SK-N-SH (cell line): ENCODE data around the gene PIBF1. TPM values are rescaled to one million over a fixed set of nuclear protein-coding genes. Genes with fewer than 3 reads are reported as not detected.

Experiments
- CTCF ChIA-PET: fragments of 300-600, 350-600 bp; formaldehyde crosslinking; extraction: SDS; loops from one replicate; lab custom pipeline; 2021; lab: Yijun Ruan, JAX
- POLR2A ChIA-PET: fragments of 350-600 bp; sonication (Branson Sonifier 250); formaldehyde crosslinking; extraction: SDS; loops from one replicate; lab custom pipeline; 2020; ENCODE audit warnings: antibody characterized with exemption, inconsistent platforms; lab: Yijun Ruan, JAX
- DNase-seq: peaks from one replicate; pipeline ENCODE4 v3.0.0; 2012
- H2AFZ ChIP-seq: fragments of 200-600 bp; sonication (generic); 2 replicates; pipeline ENCODE4 v1.8.1; 2016; ENCODE audit warnings: antibody characterized with exemption, mild to moderate bottlenecking, low read depth
- H3F3A ChIP-seq: fragments of 200-600 bp; sonication (generic); replicated peaks from 2 replicates; pipeline ENCODE3; 2016; ENCODE audit warnings: antibody characterized with exemption, mild to moderate bottlenecking; ENCODE audit not compliant: insufficient read depth
- H3K27ac ChIP-seq, 2 experiments: fragments of 200-500 bp in 1 of 2; fragments of 200-600 bp in 1 of 2; sonication (Bioruptor generic) in 1 of 2; sonication (generic), shearing (Covaris generic) in 1 of 2; 2 replicates each; pipeline versions ENCODE4 v1.5.1 to v1.6.1; 2014 to 2016; ENCODE audit warnings: low read depth in 2 of 2, inconsistent platforms in 1 of 2, low read length in 1 of 2, mild to moderate bottlenecking in 1 of 2, mixed read lengths in 1 of 2
- H3K27me3 ChIP-seq: fragments of 200-600 bp; sonication (generic), shearing (Covaris generic); 2 replicates; pipeline ENCODE4 v1.6.1; 2016; ENCODE audit warnings: mixed run types; ENCODE audit not compliant: insufficient read depth
- H3K36me3 ChIP-seq, 2 experiments: fragments of 200-500 bp in 1 of 2; fragments of 200-600 bp in 1 of 2; sonication (Bioruptor generic) in 1 of 2; sonication (generic) in 1 of 2; replicated peaks in 1 of 2; 2 replicates each; pipeline versions ENCODE3 to v1.5.1; 2014 to 2016; ENCODE audit warnings: low read length in 1 of 2, mild to moderate bottlenecking in 1 of 2; ENCODE audit not compliant: insufficient read depth in 2 of 2, control insufficient read depth in 1 of 2
- H3K4me1 ChIP-seq, 2 experiments: fragments of 200-500 bp in 1 of 2; fragments of 200-600 bp in 1 of 2; sonication (Bioruptor generic) in 1 of 2; sonication (generic), shearing (Covaris generic) in 1 of 2; 2 replicates each; pipeline versions ENCODE4 v1.5.1 to v1.6.1; 2014 to 2016; ENCODE audit warnings: low read depth in 1 of 2, low read length in 1 of 2, mixed run types in 1 of 2; ENCODE audit not compliant: insufficient read depth in 2 of 2, control insufficient read depth in 1 of 2
- H3K4me2 ChIP-seq: fragments of 200-600 bp; sonication (generic), shearing (Covaris generic); 2 replicates; pipeline ENCODE4 v1.6.1; 2017; ENCODE audit warnings: mixed run types
- H3K4me3 ChIP-seq, 2 experiments: fragments of 200-500 bp in 1 of 2; fragments of 200-600 bp in 1 of 2; sonication (Bioruptor generic) in 1 of 2; sonication (generic), shearing (Covaris generic) in 1 of 2; 2 replicates each; pipeline versions ENCODE4 v1.5.1 to v1.8.1; 2014 to 2016; ENCODE audit warnings: low read depth in 2 of 2, inconsistent platforms in 1 of 2, low read length in 1 of 2, mild to moderate bottlenecking in 1 of 2, mixed read lengths in 1 of 2, moderate library complexity in 1 of 2
- H3K79me2 ChIP-seq: fragments of 200-600 bp; sonication (generic); 2 replicates; pipeline ENCODE4 v1.8.1; 2017; ENCODE audit warnings: mild to moderate bottlenecking; ENCODE audit not compliant: insufficient read depth
- H3K9ac ChIP-seq: fragments of 200-600 bp; sonication (generic); 2 replicates; pipeline ENCODE4 v1.6.1; 2017; ENCODE audit warnings: mixed run types
- H3K9me2 ChIP-seq: fragments of 200-600 bp; sonication (generic); 2 replicates; pipeline ENCODE4 v1.6.1; 2017; ENCODE audit warnings: mixed run types
- H3K9me3 ChIP-seq: fragments of 200-600 bp; sonication (generic); 2 replicates; pipeline ENCODE4 v1.6.1; 2017; ENCODE audit warnings: mixed run types, mild to moderate bottlenecking, moderate library complexity
- H4K20me1 ChIP-seq: fragments of 200-600 bp; sonication (generic); 2 replicates; pipeline ENCODE4 v1.6.1; 2017; ENCODE audit warnings: mild to moderate bottlenecking, mixed run types; ENCODE audit not compliant: insufficient read depth
- CHD2 ChIP-seq: fragments of 150-350 bp; IDR thresholded peaks from 2 replicates; pipeline ENCODE4 v1.6.1; 2018; ENCODE audit warnings: low read length; ENCODE audit not compliant: partially characterized antibody
- CTCF ChIP-seq: fragments of 200-600 bp; sonication (generic); IDR thresholded peaks from 2 replicates; pipeline ENCODE4 v1.6.1; 2017; ENCODE audit warnings: antibody characterized with exemption, mild to moderate bottlenecking, moderate library complexity
- ELF1 ChIP-seq: IDR thresholded peaks from 2 replicates; pipeline ENCODE4 v1.4.0; 2012
- EP300 ChIP-seq, 2 experiments: IDR thresholded peaks; 2 replicates each; pipeline versions ENCODE4 v1.4.0 to v1.6.1; 2012; ENCODE audit warnings: borderline replicate concordance in 1 of 2, low read depth in 1 of 2, low read length in 1 of 2
- EZH2phosphoT487 ChIP-seq: fragments of 200-600 bp; sonication (generic); IDR thresholded peaks from 2 replicates; pipeline ENCODE4 v1.6.1; 2017; ENCODE audit warnings: low read depth, mixed run types, mild to moderate bottlenecking, antibody characterized with exemption, moderate library complexity, borderline replicate concordance
- FOSL2 ChIP-seq: IDR thresholded peaks from 2 replicates; pipeline ENCODE4 v1.4.0; 2012; ENCODE audit warnings: low read depth, mild to moderate bottlenecking, moderate library complexity, borderline replicate concordance
- GABPA ChIP-seq: IDR thresholded peaks from 2 replicates; pipeline ENCODE4 v1.4.0; 2012; ENCODE audit warnings: low read depth, mild to moderate bottlenecking
- GATA2 ChIP-seq: sonication (generic); formaldehyde crosslinking; IDR thresholded peaks from 2 replicates; pipeline ENCODE4 v1.5.0; 2020; ENCODE audit warnings: mild to moderate bottlenecking, missing genetic modification reagents
- IRF3 ChIP-seq: fragments of 150-350 bp; IDR thresholded peaks from 2 replicates; pipeline ENCODE4 v1.6.1; 2016; ENCODE audit warnings: mild to moderate bottlenecking, low read depth, low read length
- MAX ChIP-seq: IDR thresholded peaks from 2 replicates; pipeline ENCODE4 v1.4.0; 2012; ENCODE audit warnings: low read depth
- NRF1 ChIP-seq: IDR thresholded peaks from 2 replicates; pipeline ENCODE4 v1.6.1; 2012; ENCODE audit warnings: low read depth, mild to moderate bottlenecking, low read length
- POLR2AphosphoS5 ChIP-seq: IDR thresholded peaks from 2 replicates; pipeline ENCODE4 v1.6.1; 2012; ENCODE audit warnings: low read depth, low read length
- RAD21 ChIP-seq: IDR thresholded peaks from 2 replicates; pipeline ENCODE4 v1.6.1; 2012; ENCODE audit warnings: mild to moderate bottlenecking, low read length
- REST ChIP-seq: IDR thresholded peaks from 2 replicates; pipeline ENCODE4 v1.6.1; 2012; ENCODE audit warnings: mild to moderate bottlenecking, low read depth, low read length, moderate library complexity
- SIN3A ChIP-seq: IDR thresholded peaks from 2 replicates; pipeline ENCODE4 v1.6.1; 2012; ENCODE audit warnings: low read depth, mild to moderate bottlenecking, low read length, moderate library complexity, borderline replicate concordance
- TAF1 ChIP-seq: IDR thresholded peaks from 2 replicates; pipeline ENCODE4 v1.6.1; 2012; ENCODE audit warnings: low read depth, mild to moderate bottlenecking, low read length, moderate library complexity, borderline replicate concordance
- TCF12 ChIP-seq: IDR thresholded peaks from 2 replicates; pipeline ENCODE4 v1.4.0; 2012
- USF2 ChIP-seq: fragments of 150-350 bp; IDR thresholded peaks from 2 replicates; pipeline ENCODE4 v1.6.1; 2017; ENCODE audit warnings: antibody characterized with exemption, low read length, low read depth, borderline replicate concordance
- YY1 ChIP-seq: IDR thresholded peaks from 2 replicates; pipeline ENCODE4 v1.4.0; 2012; ENCODE audit warnings: low read depth, mild to moderate bottlenecking
- ZBTB33 ChIP-seq: IDR thresholded peaks from 2 replicates; pipeline ENCODE4 v1.4.0; 2012; ENCODE audit warnings: low read depth, borderline replicate concordance
- WGBS: methylation state at CpG from one replicate; pipeline ENCODE4 v1.1.6; 2017; ENCODE audit warnings: low lambda C conversion rate; 5-methylcytosine and 5-hydroxymethylcytosine counted together
- polyA plus RNA-seq, 3 experiments: library from polyadenylated mRNA; depleted of rRNA; stranded (reverse); fragments of >200 nt; gene quantifications; 2 replicates each; pipeline ENCODE4 v1.2.3, GENCODE V29; 2012

Gene PIBF1
- 3.6 and 3.9 TPM in 2 replicates for polyA plus RNA-seq (2012; rRNA removed)
- polyA plus RNA-seq (2012; cell fraction: cytosol; rRNA removed) = 6.5 and 7.7 TPM in 2 replicates
- 1.0 and 3.1 TPM in 2 replicates for polyA plus RNA-seq (2012; cell fraction: nucleus; rRNA removed)

- ChIA-PET CTCF (no interaction called here), POLR2A (no interaction called here)
- no peaks in the 10 kb centered on the region for H3K9me2 ChIP-seq
- peak within 1 kb of the TSS; percentile 92 for H2AFZ ChIP-seq
- peaks cover 33 to 37% of the 10 kb centered on the region in 2 experiments for H3K36me3 ChIP-seq
- H3K27ac ChIP-seq = peak within 1 kb of the TSS; percentile 82 to 88
- no peaks in the 10 kb centered on the region for H3K9me3 ChIP-seq
- peak within 1 kb of the TSS; percentile 90 for H3K9ac ChIP-seq
- peaks cover 15% of the 10 kb centered on the region for H4K20me1 ChIP-seq
- peak within 1 kb of the TSS; percentile 84 for H3K4me2 ChIP-seq
- peak within 1 kb of the TSS; percentile 93 to 95 for H3K4me3 ChIP-seq
- H3K27me3 ChIP-seq = no peaks in the 10 kb centered on the region
- 2% methylated on average over 51 of the region's 81 CpGs for WGBS
- H3K79me2 ChIP-seq = peaks cover 96% of the 10 kb centered on the region
- H3F3A ChIP-seq = peaks cover 10% of the 10 kb centered on the region
- H3K4me1 ChIP-seq = peaks cover 0 to 15% of the 10 kb centered on the region in 2 experiments; a peak in 3 of 4 replicates
- DNase-seq = peak; percentile 93
- TF ChIP-seq REST (no peak), YY1 (no peak), USF2 (no peak), EP300 (IDR thresholded peaks at IDR 0.05; ENCODE audit: borderline replicate concordance in 1 of 2, low read depth in 1 of 2, low read length in 1 of 2) (0 out of 4 replicates have a peak, but pooled peaks of 1 of the 2 experiments have one; percentile 7), ELF1 (peak; percentile 81), TAF1 (peak; percentile 64), SIN3A (peak; percentile 71), IRF3 (no peak; the same call in 1 of the 2 replicates), GABPA (peak; percentile 93), EZH2phosphoT487 (no peak), POLR2AphosphoS5 (peak; percentile 91), TCF12 (no peak), GATA2 (no peak), FOSL2 (no peak), MAX (peak; percentile 91), ZBTB33 (peak; percentile 97), CTCF (no peak; the same call in 1 of the 2 replicates), NRF1 (0 out of 2 replicates have a peak, but pooled peaks have one; percentile 18), RAD21 (no peak), CHD2 (peak; percentile 99)
Measured at GRCh38 chr13:72781451-72782439, at the start of gene PIBF1, which contains the start of gene DIS3. Gene PIBF1 (plus strand): TSS chr13:72782133. CDS start chr13:72783470, 1,337 bp downstream. Gene DIS3 (minus strand): TSS chr13:72781900. CDS start chr13:72781832, 68 bp downstream.
